Endothelial cell of umbilical vein (primary cell): Measurements from ENCODE around the gene LYRM4. TPM values are rescaled to one million over a fixed set of nuclear protein-coding genes. Genes with fewer than 3 reads are reported as not detected.

ENCODE experiments used
- BruUV-seq: library from RNA; stranded (reverse); fragments of 400-500 nt; replicated peaks from 2 replicates; lab custom pipeline; 2021; lab: Mats Ljungman, UMichigan
- CTCF ChIA-PET: fragments of 300-600, 350-600 bp; sonication (Branson Sonifier 250); formaldehyde crosslinking; loops from one replicate; lab custom pipeline; 2021; ENCODE audit warnings: antibody characterized with exemption, inconsistent platforms; lab: Charles Lee
- POLR2A ChIA-PET: fragments of 300-600, 350-600 bp; sonication (Branson Sonifier 250); formaldehyde crosslinking; loops from one replicate; lab custom pipeline; 2021; ENCODE audit warnings: antibody characterized with exemption, inconsistent platforms; lab: Charles Lee
- DNase-seq: peaks from one replicate; pipeline ENCODE4 v3.0.0-alpha.2; 2011; ENCODE audit warnings: low read depth, low spot score
- FAIRE-seq: peaks from 2 replicates; lab custom pipeline; 2011; peaks lifted over from hg19 to GRCh38; lab: Jason Lieb, UNC
- H2AFZ ChIP-seq: 2 replicates; pipeline ENCODE4 v1.6.0; 2012; ENCODE audit warnings: low read depth, low read length, control low read depth, inconsistent platforms
- H3K27ac ChIP-seq: 2 replicates; pipeline ENCODE4 v1.5.1; 2011; ENCODE audit warnings: low read depth, mild to moderate bottlenecking, control low read depth, low read length, moderate library complexity; ENCODE audit not compliant: insufficient read depth
- H3K27me3 ChIP-seq, 2 experiments: 2 replicates each; pipeline versions ENCODE4 v1.6.0 to v1.6.1; 2011; ENCODE audit warnings: low read length in 2 of 2, mixed read lengths in 1 of 2; ENCODE audit not compliant: control insufficient read depth in 2 of 2, insufficient read depth in 2 of 2
- H3K36me3 ChIP-seq, 2 experiments: 2 replicates in 1 of 2; 3 replicates in 1 of 2; pipeline ENCODE4 v1.5.1; 2011; ENCODE audit warnings: low read length in 2 of 2, mild to moderate bottlenecking in 1 of 2, moderate library complexity in 1 of 2; ENCODE audit not compliant: control insufficient read depth in 2 of 2, insufficient read depth in 2 of 2; ENCODE audit errors: extremely low read depth in 1 of 2
- H3K4me1 ChIP-seq: 3 replicates; pipeline ENCODE4 v1.5.1; 2011; ENCODE audit warnings: mild to moderate bottlenecking, low read length; ENCODE audit not compliant: control insufficient read depth, insufficient read depth; ENCODE audit errors: extremely low read depth
- H3K4me2 ChIP-seq: 2 replicates; pipeline ENCODE4 v1.6.1; 2011; ENCODE audit warnings: low read length, control low read depth, mixed read lengths; ENCODE audit not compliant: insufficient read depth
- H3K4me3 ChIP-seq, 3 experiments: fragments of 200-600 bp in 1 of 3; sonication (generic), shearing (Covaris generic) in 1 of 3; replicated peaks in 1 of 3; 2 replicates each; pipeline ENCODE4 v1.5.1; 2011 to 2016; ENCODE audit warnings: control low read depth in 3 of 3, low read length in 3 of 3, mild to moderate bottlenecking in 2 of 3, inconsistent platforms in 1 of 3, low read depth in 1 of 3, moderate library complexity in 1 of 3; ENCODE audit not compliant: insufficient read depth in 1 of 3
- H3K79me2 ChIP-seq: 2 replicates; pipeline ENCODE4 v1.6.0; 2012; ENCODE audit warnings: low read length, inconsistent platforms; ENCODE audit not compliant: control insufficient read depth, insufficient read depth
- H3K9ac ChIP-seq: replicated peaks from 2 replicates; pipeline ENCODE3; 2011; ENCODE audit warnings: low read length, control low read depth; ENCODE audit not compliant: insufficient read depth; ENCODE audit errors: extremely low read depth
- H3K9me1 ChIP-seq: replicated peaks from 3 replicates; pipeline ENCODE4 v1.6.0; 2011; ENCODE audit warnings: mild to moderate bottlenecking, low read length; ENCODE audit not compliant: control insufficient read depth, insufficient read depth; ENCODE audit errors: extremely low read depth
- H3K9me3 ChIP-seq: replicated peaks from 2 replicates; pipeline ENCODE4 v1.5.1; 2012; ENCODE audit warnings: low read length, inconsistent platforms; ENCODE audit not compliant: control insufficient read depth, insufficient read depth
- H4K20me1 ChIP-seq: replicated peaks from 2 replicates; pipeline ENCODE3; 2011; ENCODE audit warnings: mild to moderate bottlenecking, low read length; ENCODE audit not compliant: control insufficient read depth, insufficient read depth; ENCODE audit errors: extremely low read depth
- EZH2 ChIP-seq: IDR thresholded peaks from 2 replicates; pipeline ENCODE4 v1.6.1; 2012; ENCODE audit warnings: borderline replicate concordance, low read depth, mild to moderate bottlenecking, moderate library complexity, low read length, inconsistent platforms; ENCODE audit not compliant: severe bottlenecking
- FOS ChIP-seq: IDR thresholded peaks from 2 replicates; pipeline ENCODE4 v1.6.1; 2011; ENCODE audit warnings: mild to moderate bottlenecking, low read length, moderate library complexity, borderline replicate concordance; ENCODE audit not compliant: insufficient read depth
- GATA2 ChIP-seq: IDR thresholded peaks from 2 replicates; pipeline ENCODE4 v1.7.0; 2011; ENCODE audit warnings: low read depth, mild to moderate bottlenecking, moderate library complexity, mixed read lengths, low read length; ENCODE audit not compliant: insufficient read length, insufficient read depth
- JUN ChIP-seq: IDR thresholded peaks from 2 replicates; pipeline ENCODE4 v1.6.1; 2011; ENCODE audit warnings: borderline replicate concordance, low read depth; ENCODE audit not compliant: insufficient read length, insufficient read depth
- MYC ChIP-seq: IDR thresholded peaks from one replicate; pipeline ENCODE4 v1.6.1; 2011; ENCODE audit warnings: mild to moderate bottlenecking, low read depth, low read length
- POLR2A ChIP-seq: IDR thresholded peaks from 2 replicates; pipeline ENCODE4 v1.6.1; 2012; ENCODE audit warnings: low read depth, mild to moderate bottlenecking, control low read depth, low read length
- POLR2AphosphoS5 ChIP-seq: IDR thresholded peaks from 2 replicates; pipeline ENCODE4 v1.6.1; 2012; ENCODE audit warnings: low read depth, mild to moderate bottlenecking, control low read depth, low read length, moderate library complexity; ENCODE audit not compliant: insufficient read depth
- dilution Hi-C: fragments of 300-500 bp; cut with MboI; formaldehyde crosslinking; loops from one replicate; pipeline ENCODE4 v1.15.0; 2019; ENCODE audit warnings: low sequenced_read_pairs; ENCODE audit not compliant: extremely low pct_ligation_motif_present
- intact Hi-C: fragments of 100-400 bp; cut with micrococcal nuclease; formaldehyde crosslinking; loops from one replicate; pipeline ENCODE4 v1.10.0; 2022
- polyA plus RNA-seq, 4 experiments: library from polyadenylated mRNA; depleted of rRNA in 3 of 4; stranded (reverse) in 3 of 4; unstranded in 1 of 4; fragments of >200 nt; gene quantifications; 2 replicates each; pipeline versions ENCODE4 v1.2.1 to v1.2.3, GENCODE V29; 2011 to 2012; ENCODE audit warnings: missing spikeins in 1 of 4
- total RNA-seq: library from RNA; stranded (reverse); gene quantifications from 2 replicates; pipeline ENCODE4 v1.2.3, GENCODE V29; 2021
- TF ChIP-seq, protein P1 (sequence below), 2 donors: IDR thresholded peaks; 1 replicate in 1 of 2; 2 replicates in 1 of 2; pipeline ENCODE4 v1.5.1; 2011; ENCODE audit warnings: low read length in 2 of 2, mild to moderate bottlenecking in 2 of 2, moderate library complexity in 2 of 2, control low read depth in 1 of 2, inconsistent platforms in 1 of 2, low read depth in 1 of 2; ENCODE audit not compliant: insufficient read depth in 1 of 2; ENCODE audit errors: extremely low read depth in 1 of 2
- TF ChIP-seq, protein P2 (sequence below): IDR thresholded peaks from 2 replicates; pipeline ENCODE4 v1.6.1; 2011; ENCODE audit not compliant: insufficient read depth, insufficient read length

LYRM4 gene
- total and polyA plus RNA-seq, 2 donors (not counting 3 experiments of a cell fraction or from before 2014, with no cell fraction given): 39.5 to 44.0 TPM

DNA sequence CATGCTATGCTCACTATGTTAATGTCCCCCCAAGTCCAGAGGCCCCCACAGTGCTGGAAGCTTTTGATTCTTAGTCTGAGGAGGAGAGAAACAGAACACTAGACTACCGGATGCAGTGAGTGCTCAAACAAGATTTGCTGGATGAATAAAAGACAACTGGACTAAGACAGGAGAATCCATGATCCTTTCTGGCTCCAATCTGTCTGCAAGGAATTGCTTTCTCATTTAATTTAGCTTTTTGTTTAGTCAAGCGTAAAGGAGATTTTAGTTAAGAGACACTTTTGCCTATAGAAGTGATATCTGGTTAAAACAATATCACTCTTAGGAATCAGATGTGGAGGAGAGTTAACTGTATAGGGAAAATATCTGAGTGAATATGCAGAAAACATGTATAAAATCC is 13.5 kb downstream of the LYRM4 start:
- BruUV-seq: no TSS peak
- CTCF ChIA-PET: interaction anchor here (0.7 to 1.3 kb wide), 3 partner anchors 10 to 103 kb away, joined by 3 read pairs; no protein-coding TSS in a partner anchor

More for the DNA sequence above, 13.5 kb downstream of the LYRM4 start:
- Histone ChIP-seq H4K20me1 (no peaks in the 10 kb centered on the region), H3K4me1 (no peaks in the 10 kb centered on the region), H3K9me1 (no peaks in the 10 kb centered on the region), H3K27ac (no peak overlapping the region), H3K4me2 (no peak overlapping the region), H3K36me3 (no peaks in the 10 kb centered on the region), H3K27me3 (no peaks in the 10 kb centered on the region), H3K9me3 (no peaks in the 10 kb centered on the region), H2AFZ (no peak overlapping the region), H3K4me3 (no peak overlapping the region), H3K9ac (no peak overlapping the region), H3K79me2 (peaks cover 14% of the 10 kb centered on the region)
- intact Hi-C loops (no loop called here), dilution Hi-C loops (no loop called here)
- no peak for TF ChIP-seq FOS
- no peak for TF ChIP-seq GATA2
- no peak for TF ChIP-seq EZH2
- TF ChIP-seq MYC: no peak
- TF ChIP-seq, protein P1, sequence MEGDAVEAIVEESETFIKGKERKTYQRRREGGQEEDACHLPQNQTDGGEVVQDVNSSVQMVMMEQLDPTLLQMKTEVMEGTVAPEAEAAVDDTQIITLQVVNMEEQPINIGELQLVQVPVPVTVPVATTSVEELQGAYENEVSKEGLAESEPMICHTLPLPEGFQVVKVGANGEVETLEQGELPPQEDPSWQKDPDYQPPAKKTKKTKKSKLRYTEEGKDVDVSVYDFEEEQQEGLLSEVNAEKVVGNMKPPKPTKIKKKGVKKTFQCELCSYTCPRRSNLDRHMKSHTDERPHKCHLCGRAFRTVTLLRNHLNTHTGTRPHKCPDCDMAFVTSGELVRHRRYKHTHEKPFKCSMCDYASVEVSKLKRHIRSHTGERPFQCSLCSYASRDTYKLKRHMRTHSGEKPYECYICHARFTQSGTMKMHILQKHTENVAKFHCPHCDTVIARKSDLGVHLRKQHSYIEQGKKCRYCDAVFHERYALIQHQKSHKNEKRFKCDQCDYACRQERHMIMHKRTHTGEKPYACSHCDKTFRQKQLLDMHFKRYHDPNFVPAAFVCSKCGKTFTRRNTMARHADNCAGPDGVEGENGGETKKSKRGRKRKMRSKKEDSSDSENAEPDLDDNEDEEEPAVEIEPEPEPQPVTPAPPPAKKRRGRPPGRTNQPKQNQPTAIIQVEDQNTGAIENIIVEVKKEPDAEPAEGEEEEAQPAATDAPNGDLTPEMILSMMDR (IDR thresholded peaks at IDR 0.05; ENCODE audit: extremely low read depth in 1 of 2, insufficient read depth in 1 of 2, low read depth in 1 of 2, low read length in 2 of 2): no peak
- no peak for TF ChIP-seq POLR2AphosphoS5
- no peak for TF ChIP-seq POLR2A
- TF ChIP-seq, protein P2, sequence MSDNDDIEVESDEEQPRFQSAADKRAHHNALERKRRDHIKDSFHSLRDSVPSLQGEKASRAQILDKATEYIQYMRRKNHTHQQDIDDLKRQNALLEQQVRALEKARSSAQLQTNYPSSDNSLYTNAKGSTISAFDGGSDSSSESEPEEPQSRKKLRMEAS: no peak
- TF ChIP-seq JUN: no peak
- POLR2A ChIA-PET: no interaction called here
- no peak for FAIRE-seq
- DNase-seq: no peak
